HFF-Myc (cell line): ENCODE data around the gene SPSB1.

Experiments used
- DNase-seq: peaks from one replicate; pipeline ENCODE4 v3.0.0-alpha.2; 2011; ENCODE audit warnings: low read depth; ENCODE audit errors: extremely low read depth
- H3K4me3 ChIP-seq: replicated peaks from 2 replicates; pipeline ENCODE4 v1.5.1; 2011; ENCODE audit warnings: low read depth, mild to moderate bottlenecking, control low read depth, low read length
- TF ChIP-seq, protein P1 (sequence below): IDR thresholded peaks from 2 replicates; pipeline ENCODE4 v1.5.1; 2012; ENCODE audit warnings: mild to moderate bottlenecking, low read depth, low read length, control low read depth; ENCODE audit errors: missing control alignments

SPSB1 gene

GRCh38 chr1:9250411-9251381, 42.0 kb upstream of the SPSB1 start:
- DNase-seq: no peak
- H3K4me3 ChIP-seq: no peak overlapping the region
- TF ChIP-seq, protein P1, sequence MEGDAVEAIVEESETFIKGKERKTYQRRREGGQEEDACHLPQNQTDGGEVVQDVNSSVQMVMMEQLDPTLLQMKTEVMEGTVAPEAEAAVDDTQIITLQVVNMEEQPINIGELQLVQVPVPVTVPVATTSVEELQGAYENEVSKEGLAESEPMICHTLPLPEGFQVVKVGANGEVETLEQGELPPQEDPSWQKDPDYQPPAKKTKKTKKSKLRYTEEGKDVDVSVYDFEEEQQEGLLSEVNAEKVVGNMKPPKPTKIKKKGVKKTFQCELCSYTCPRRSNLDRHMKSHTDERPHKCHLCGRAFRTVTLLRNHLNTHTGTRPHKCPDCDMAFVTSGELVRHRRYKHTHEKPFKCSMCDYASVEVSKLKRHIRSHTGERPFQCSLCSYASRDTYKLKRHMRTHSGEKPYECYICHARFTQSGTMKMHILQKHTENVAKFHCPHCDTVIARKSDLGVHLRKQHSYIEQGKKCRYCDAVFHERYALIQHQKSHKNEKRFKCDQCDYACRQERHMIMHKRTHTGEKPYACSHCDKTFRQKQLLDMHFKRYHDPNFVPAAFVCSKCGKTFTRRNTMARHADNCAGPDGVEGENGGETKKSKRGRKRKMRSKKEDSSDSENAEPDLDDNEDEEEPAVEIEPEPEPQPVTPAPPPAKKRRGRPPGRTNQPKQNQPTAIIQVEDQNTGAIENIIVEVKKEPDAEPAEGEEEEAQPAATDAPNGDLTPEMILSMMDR: no peak

DNA sequence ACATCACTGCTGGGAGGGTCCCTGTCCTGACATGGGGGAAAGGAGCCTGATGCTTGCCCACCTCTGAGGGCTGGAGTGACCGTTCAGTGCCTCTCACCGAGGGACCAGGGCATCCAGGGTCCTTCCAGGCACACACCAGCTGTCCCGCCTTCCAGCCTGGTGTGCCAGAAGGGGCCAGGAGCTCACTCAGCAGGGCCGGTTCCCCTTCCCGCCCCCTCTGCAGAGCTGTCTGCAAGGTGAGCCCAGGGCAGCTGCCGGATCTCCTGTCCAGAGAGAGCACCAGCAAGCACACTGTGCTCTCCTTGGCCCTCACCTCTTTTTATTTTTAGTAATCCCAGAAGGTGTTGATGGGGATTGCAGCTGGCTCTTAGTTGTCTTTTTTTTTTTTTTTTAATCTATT, 41.2 kb upstream of the SPSB1 start:
- H3K4me3 ChIP-seq: no peak overlapping the region
- TF ChIP-seq, protein P1: no peak
- no peak for DNase-seq

DNA sequence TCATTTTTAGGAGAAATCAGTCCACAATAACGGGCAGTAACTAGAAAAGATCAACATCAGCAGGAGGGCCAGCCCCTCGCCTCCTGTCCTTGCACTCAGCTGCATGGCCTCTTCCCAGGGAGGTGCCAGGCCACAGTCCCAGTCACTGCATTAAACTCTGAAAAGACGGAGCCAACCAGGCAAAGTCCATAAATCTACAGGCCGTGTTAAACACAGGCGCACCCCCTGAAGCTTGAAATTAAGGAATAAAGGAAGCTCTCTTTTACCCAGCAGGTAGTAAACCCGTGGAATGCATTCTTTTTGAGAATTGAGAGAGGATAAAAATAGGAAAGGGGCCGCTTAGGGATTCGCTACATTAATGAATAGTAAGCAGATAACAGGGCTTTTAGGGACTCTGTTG, 39.7 kb upstream of the SPSB1 start:
- TF ChIP-seq, protein P1: no peak
- no peak for DNase-seq
- H3K4me3 ChIP-seq: no peak overlapping the region

DNA sequence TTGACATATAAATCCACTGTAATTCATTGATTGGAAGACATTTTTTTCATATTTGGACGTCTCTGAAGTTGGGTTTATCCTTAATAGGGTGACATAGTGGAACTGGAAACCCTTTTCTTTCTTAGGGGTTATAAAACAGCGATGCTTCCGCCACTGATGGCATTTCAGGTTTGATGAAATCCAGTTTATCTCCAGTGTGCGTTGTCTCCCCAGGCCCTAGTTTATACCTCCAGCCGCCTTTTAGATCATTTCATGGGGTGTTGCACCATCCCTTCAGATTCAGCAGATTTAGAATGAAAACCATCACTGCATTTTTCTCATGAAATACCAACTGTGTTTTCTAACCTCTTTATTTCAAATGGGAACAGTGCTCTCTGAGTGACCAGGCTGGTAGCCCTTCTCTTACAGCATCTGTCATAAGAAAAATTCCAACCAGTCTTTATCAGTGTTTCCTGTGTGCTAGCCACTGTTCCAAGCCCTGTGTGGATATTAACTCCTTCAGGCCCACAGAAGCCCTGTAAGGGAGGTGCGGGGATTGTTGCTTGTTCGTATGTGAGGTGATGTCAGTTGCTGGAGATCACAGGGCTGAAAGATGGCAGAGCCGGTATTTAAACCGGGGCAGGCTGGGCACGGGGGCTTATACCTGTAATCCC, 39.1 kb upstream of the SPSB1 start:
- TF ChIP-seq, protein P1: no peak
- no peak for DNase-seq
- no peak overlapping the region for H3K4me3 ChIP-seq

DNA sequence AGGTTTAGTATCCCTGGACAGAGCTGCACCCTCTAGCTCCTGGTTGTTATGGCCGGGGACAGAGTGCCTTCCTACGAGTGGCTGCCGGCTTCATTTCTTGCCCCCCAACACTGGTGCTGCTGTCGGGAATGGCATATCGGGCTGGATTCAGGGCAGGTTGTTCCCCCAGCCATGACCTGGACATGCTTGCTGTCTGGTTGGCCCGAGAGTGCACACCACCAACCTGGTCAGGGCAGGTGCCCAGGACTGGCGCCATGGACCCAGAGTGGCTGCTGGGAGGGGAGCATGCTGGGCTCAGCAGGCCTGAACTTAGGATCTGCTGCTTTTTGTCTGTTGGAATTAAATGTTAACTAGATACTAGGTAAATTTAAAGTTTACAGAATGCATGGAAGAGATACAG, 36.4 kb upstream of the SPSB1 start:
- DNase-seq: no peak
- TF ChIP-seq, protein P1: no peak
- no peak overlapping the region for H3K4me3 ChIP-seq

GRCh38 chr1:9257851-9258250, 34.8 kb upstream of the SPSB1 start:
- TF ChIP-seq, protein P1: no peak
- no peak overlapping the region for H3K4me3 ChIP-seq
- DNase-seq: no peak
